ENCODE measurements around the gene CFH. TPM values are rescaled to one million over a fixed set of nuclear protein-coding genes. Genes with fewer than 3 reads are reported as not detected.
A peak's percentile ranks its signal among the peaks of the same experiment; 100 is the strongest.
"Not testable (repeated sequence)": the region's sequence is repeated elsewhere in the genome, so short reads cannot be mapped to it uniquely, and the experiment has no call there.

The CFH gene
- 2.3 and 2.9 TPM in 2 replicates for total RNA-seq (2014; rRNA removed; shearing (Covaris generic))

DNA sequence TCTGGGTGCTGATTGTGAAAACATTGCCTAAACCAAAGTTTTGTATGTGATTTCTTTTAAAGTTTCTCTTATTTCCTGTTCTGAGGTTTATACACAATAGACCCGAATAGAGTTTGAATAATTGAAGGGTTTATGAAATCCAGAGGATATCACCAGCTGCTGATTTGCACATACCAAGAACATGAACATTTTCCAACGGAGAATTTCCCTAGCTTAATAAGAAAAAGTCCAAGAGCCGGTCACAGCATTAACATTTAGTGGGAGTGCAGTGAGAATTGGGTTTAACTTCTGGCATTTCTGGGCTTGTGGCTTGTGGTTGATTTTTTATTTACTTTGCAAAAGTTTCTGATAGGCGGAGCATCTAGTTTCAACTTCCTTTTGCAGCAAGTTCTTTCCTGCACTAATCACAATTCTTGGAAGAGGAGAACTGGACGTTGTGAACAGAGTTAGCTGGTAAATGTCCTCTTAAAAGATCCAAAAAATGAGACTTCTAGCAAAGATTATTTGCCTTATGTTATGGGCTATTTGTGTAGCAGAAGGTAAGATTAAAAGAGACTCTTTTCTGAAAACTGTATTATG lies at the start of gene CFH:
CFH (plus strand) TSS at position 407 of the 579 bp plus-strand sequence; CDS start at position 482, 75 bp downstream.
- peak; percentile 64 for DNase-seq (ENCODE audit: low read depth)

DNA sequence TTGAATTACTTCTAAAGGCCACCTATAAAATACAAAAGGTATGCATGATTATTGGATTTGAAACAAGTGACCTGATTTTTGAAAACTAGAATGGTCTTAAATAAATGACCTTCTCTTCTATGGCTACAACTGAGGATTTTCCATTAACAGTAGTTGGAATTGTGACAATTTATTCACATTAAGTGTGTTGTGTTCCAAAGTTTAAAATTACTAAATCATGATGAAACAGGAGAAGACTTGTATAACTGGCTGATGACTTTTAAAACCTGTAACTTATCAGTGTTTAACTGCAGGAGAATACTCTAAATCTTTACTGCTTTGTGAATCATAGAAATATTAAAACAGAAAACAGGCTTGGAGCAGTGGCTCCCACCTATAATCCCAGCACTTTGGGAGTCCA lies 48.2 kb upstream of the CFH start:
- no peak for DNase-seq (ENCODE audit: low read depth)

DNA sequence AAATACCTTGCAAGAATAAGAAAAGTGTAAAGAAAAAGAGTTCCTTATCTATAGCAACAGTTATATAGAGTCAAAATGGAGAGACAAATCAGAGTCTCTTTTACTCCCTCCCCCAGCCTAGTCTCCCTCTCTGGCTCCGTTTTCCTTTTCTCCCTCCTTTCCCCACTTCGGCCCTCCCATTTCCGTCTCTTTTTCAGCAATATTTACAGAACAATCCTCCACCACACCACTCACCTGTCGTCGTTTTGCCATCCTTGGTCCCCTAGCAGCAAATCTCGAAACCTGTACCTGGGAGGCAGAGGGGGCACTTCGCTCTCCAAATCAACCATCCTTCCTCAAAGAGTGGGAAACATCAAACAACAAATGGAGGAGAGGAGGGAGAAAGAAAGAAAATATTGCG lies 43.9 kb upstream of the CFH start:
- no peak for DNase-seq (ENCODE audit: low read depth)

- peak; percentile 20 for DNase-seq (ENCODE audit: low read depth)
Measured at GRCh38 chr1:196608390-196609369, 43.2 kb upstream of the CFH start, which contains the start of gene KCNT2. Gene KCNT2, minus strand, starts transcription at chr1:196608440. Its CDS starts 131 bp downstream, at chr1:196608309.

- no peak for DNase-seq (ENCODE audit: low read depth)
Measured at GRCh38 chr1:196609370-196609737, 42.5 kb upstream of the CFH start.

- no peak for DNase-seq (ENCODE audit: low read depth)
Measured at GRCh38 chr1:196611873-196612272, 40.0 kb upstream of the CFH start.

DNA sequence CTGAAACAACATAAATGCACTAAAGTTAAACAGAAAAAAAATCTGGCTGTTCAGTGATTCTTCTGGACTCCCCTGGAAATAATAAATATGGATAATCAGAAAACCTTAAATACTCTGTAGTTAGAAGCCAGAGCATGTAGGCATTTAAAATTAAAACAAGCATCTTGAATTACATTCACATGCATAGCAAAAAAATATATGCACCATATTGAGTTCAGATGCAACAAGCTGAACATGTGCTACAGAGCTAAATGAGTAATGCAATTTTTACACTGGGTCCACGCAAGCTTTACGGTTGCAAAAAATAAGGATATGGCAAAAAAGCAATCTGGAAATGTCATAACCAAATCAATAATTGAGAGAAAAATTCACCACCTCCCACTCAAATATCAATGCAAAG lies 32.1 kb upstream of the CFH start:
- no peak for DNase-seq (ENCODE audit: low read depth)

DNA sequence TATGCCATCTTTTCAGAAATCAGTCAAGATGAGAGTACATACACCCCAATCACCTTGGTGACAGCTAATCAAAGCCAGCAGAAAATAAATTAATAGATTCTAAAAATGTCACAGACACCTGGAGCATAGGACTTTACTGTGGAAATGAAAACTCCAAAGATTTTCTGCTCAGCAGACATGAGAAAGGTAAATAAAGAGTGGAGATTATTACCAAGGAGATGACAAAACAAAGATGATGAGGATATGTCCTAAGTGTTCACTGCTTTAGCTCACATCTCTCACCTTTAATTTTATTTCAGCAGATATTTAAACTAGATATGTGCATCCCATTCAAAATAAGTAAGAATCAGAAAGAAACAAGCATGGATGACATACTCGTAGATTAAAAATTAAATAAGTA lies 28.8 kb upstream of the CFH start:
- no peak for DNase-seq (ENCODE audit: low read depth)

- DNase-seq (ENCODE audit: low read depth), result no peak
Measured at GRCh38 chr1:196628838-196629237, 23.0 kb upstream of the CFH start.

DNA sequence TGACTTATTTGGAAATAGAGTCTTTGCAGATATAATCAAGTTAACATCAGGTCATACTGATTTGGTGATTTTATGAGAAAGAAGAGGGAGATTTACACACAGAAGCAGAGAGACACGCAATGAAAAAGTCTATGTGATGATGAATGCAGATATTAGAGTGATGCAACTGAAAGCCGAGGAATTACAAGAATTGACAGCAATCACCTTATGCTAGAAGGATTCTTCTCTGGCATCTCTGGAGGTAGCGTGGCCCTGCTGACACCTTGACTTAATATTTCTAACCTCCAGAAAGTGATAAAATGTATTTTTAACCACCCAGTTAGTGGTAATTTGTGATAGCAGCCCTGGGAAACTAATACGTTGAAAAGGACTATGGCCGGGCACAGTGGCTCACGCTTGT lies 14.2 kb upstream of the CFH start:
- no peak for DNase-seq (ENCODE audit: low read depth)

GRCh38 chr1:196638466-196638865 lies 13.4 kb upstream of the CFH start:
- no peak for DNase-seq (ENCODE audit: low read depth)

GRCh38 chr1:196639291-196639690 lies 12.6 kb upstream of the CFH start:
- DNase-seq (ENCODE audit: low read depth), result not testable (repeated sequence)

- no peak for DNase-seq (ENCODE audit: low read depth)
Measured at GRCh38 chr1:196640976-196641375, 10.9 kb upstream of the CFH start.

- no peak for DNase-seq (ENCODE audit: low read depth)
Measured at GRCh38 chr1:196649990-196650389, 1.9 kb upstream of the CFH start.

DNA sequence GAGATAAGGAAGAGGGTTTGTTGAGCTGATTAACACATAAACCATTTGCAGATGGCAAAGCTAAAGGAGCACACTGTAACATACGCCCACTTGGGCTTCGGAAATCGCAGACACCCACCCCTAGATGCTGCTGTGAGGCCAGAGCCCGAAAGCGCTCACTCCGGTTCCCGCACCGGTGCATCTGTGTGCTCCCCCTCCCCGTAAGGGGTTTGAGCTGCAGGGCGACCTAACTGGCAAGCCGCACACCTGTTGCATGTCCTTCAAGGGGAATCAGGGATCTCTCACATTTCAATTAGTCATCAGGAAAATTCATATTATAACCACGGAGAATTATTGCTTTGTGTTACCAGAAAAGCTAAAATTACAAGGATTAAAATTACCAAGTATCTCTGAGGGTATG lies 1.4 kb upstream of the CFH start:
- DNase-seq (ENCODE audit: low read depth), result no peak

GRCh38 chr1:196651079-196651478 lies 764 bp upstream of the CFH start:
- DNase-seq (ENCODE audit: low read depth), result no peak

DNA sequence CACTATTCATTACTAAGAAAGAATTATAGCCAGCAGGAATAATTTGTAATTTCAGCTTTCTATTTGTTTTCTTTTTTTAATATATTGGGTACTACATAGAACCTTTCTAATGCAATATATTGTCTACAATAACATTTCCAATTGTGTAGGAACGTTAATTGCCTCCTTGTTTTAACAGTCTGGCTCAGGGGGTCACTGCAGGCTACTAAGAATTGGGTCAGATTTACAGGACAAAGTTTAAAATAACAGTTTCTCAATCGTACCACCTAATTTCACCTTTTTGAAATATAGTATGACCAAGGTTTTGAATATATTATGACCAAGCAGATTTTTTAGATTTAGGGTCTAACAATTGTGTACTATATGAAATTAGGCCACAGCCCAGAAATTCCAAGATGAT lies 2.4 kb downstream of the CFH start:
- DNase-seq (ENCODE audit: low read depth), result no peak

DNA sequence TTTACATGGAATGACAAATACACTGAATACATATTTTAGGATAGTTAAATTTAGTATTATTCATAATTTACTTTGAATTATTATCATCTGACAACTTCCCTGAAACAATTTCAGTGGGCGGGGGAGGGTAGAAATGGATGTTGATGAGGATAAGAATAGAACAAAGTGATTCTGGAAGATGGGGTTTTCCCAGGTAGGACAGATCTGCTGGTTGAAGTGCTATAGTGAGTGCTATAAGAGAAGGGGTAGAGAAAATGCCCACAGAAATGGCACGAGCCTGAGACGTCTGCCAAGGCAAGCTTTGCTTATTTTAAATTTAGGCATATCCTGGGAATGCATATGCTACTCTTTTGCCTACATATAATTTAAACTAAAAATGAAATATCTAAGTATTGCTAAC lies 3.2 kb downstream of the CFH start:
- DNase-seq (ENCODE audit: low read depth), result no peak

DNA sequence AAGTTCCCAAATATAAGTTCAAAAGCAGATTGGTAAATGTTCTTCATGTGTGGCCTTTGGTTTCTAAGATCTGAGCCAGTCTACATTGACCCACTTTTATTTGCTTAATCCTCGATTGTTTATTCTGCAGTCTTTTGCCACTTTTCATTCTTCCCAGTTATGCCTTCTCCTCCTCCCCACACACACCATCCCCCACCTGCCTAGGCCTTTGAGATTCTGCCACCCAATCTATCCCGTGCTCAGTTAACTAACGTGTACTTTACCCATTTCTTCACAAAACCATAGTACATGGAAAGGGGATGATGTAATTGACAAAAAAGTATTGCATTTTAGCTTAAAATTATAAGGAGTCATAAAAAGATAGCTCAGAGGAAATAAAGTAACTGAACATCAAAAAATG lies 3.7 kb downstream of the CFH start:
- no peak for DNase-seq (ENCODE audit: low read depth)

DNA sequence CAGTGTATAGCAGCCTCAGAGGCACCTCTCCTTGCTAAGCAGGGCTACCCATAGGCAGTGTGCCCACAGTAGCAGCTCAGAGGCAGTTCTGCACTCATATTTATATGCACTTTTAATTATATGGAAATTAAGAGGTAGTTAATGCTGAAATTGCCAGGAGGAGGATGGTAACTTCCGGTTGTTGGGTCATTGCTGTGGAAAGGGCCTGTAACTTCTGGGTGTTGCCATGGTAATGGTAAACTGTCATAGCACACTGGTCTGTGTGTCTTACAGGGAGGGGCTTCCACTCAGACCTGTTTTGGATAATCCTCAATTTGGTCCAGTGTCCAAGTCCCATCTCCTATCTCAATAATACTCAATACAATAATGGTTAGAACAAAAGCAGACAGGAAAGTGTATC lies 7.6 kb downstream of the CFH start:
- DNase-seq (ENCODE audit: low read depth), result no peak

GRCh38 chr1:196660272-196660671 lies 8.4 kb downstream of the CFH start:
- DNase-seq (ENCODE audit: low read depth), result no peak

DNA sequence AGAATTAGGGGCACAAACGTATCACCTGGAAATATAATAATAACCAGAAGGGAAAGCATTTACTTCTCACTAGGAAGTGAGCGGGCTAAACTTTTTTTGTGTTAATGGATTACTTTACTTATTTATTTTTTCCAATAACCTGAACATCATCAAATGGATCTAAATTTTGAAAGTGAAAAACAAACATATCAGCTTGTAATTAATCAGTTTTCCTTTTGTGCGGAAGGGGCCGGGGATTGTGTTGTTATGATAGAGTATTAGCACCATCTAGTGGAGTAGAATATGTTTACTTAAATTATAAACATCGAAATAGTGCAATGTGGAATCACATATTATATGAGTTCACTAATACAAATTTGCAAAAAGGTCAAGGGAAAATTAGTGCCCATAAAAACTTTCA lies 9.0 kb downstream of the CFH start:
- peak; percentile 26 for DNase-seq (ENCODE audit: low read depth)

DNA sequence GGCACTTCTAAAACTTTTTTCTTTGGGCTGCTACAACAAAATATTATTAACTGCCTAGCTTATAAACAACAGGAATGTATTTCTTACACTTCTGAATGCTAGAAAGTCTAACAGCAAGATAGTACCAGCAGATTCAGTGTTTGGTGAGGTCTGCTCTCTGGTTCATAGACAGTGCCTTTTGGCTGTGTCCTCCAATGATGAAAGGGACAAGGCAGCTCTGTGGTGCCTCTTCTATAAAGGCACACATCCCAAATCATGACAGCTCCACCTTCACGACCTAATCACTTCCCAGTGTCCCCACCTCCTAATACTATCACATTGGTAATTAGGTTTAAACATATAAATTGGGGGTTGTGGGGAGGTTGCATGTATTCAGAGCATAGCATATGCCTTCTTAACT lies 9.5 kb downstream of the CFH start:
- no peak for DNase-seq (ENCODE audit: low read depth)
